Measurements from ENCODE around the gene LENG9.

Gene LENG9

DNA sequence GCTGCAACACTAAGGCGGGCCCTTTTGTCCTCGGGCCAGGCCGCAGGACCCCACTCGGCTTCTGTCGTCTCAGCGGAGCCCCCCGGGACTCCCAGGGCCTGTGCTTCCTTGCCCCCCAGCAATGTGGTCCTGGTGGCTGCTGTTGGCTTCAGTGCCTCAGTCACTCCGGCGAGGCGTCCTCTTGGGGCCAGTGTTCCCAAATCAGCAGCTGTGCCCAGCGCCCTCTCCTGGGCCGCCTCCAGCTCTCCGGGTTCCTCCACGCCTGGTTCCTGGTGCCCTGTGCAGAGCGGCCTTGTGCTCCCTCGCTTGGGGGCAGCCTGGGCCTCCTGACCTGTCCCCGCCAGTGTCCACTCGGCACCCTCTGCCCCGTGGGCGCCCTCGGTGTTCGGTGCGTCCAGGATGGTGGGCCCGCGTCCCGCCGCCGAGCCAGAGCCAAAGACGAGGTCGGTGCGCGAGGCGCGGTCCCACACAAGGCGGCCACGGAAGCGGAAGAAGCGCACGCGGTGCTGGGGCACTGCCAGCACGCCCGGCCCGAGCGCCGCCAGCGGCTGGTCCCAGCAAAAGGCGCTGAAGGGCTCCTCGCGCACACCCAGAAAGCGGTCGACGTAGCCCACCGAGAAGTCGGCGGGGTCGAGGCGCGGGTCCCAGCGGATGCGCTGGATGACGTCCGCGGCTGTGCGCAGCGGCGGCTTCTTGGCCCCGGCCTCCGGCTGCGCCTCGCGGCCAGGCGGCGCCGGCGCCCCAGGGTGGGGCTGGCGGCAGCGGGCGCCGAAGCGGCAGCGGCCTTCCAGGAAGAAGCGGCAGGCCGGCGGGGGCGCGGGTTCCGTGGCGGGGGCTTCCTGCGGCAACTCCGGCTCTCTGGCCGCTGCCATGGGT is 685 bp downstream of the LENG9 start:
- TF ChIP-seq, protein P1, sequence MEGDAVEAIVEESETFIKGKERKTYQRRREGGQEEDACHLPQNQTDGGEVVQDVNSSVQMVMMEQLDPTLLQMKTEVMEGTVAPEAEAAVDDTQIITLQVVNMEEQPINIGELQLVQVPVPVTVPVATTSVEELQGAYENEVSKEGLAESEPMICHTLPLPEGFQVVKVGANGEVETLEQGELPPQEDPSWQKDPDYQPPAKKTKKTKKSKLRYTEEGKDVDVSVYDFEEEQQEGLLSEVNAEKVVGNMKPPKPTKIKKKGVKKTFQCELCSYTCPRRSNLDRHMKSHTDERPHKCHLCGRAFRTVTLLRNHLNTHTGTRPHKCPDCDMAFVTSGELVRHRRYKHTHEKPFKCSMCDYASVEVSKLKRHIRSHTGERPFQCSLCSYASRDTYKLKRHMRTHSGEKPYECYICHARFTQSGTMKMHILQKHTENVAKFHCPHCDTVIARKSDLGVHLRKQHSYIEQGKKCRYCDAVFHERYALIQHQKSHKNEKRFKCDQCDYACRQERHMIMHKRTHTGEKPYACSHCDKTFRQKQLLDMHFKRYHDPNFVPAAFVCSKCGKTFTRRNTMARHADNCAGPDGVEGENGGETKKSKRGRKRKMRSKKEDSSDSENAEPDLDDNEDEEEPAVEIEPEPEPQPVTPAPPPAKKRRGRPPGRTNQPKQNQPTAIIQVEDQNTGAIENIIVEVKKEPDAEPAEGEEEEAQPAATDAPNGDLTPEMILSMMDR (conservative IDR thresholded peaks at IDR 0.05) = peak; percentile 50
- H3K27ac ChIP-seq = peak overlapping the region; percentile 96

- peak overlapping the region; percentile 96 for H3K27ac ChIP-seq
- TF ChIP-seq, protein P1 (conservative IDR thresholded peaks at IDR 0.05) = no peak
These were observed 1.4 kb downstream of the LENG9 start for GRCh38 chr19:54462047-54462654.

GRCh38 chr19:54461613-54462012 is 2.0 kb downstream of the LENG9 start:
- H3K27ac ChIP-seq = peak overlapping the region; percentile 96; the same call in 1 of the 2 replicates
- TF ChIP-seq, protein P1 (conservative IDR thresholded peaks at IDR 0.05) = no peak

GRCh38 chr19:54461210-54461609 is 2.4 kb downstream of the LENG9 start:
- TF ChIP-seq, protein P1 (conservative IDR thresholded peaks at IDR 0.05) = no peak
- peak overlapping the region; percentile 96; the same call in 1 of the 2 replicates for H3K27ac ChIP-seq

DNA sequence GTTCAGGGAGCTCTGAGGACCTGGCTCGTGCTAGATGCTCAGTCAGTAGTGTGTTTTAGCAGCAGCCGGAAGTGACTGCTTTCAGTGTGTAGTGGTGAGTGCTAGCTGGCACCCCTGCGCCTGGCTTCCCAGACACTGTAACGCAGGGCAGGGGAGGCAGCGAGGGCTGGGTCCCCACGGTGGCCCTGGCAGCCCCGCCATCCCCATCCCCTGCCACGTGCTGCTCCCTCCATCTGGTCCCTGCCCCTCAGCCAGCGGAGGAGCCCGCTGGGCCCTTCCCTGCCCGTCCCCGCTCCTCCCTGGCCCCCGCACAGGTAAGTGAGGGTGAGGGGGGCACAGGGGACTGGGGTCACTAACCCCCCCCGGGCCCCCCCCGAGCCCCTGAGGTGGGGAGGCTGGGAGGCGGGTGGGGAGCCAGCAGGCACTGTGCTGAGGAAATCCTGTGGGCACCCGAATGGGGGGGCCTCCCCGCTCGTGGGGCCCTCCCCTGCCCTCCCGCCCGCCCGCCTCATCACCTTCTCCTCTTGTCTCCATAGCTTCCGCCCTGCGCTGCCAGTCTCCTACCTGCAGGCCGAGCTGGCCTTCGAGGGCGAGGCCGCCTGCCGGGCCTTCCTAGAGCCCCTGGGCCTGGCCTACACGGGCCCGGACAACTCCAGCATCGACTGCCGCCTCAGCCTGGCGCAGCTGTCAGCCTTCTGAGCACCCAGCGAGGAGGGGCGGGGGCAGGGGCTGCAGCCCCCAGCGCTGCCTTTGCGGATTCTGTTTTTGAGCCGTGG is 3.2 kb downstream of the LENG9 start:
- TF ChIP-seq, protein P1 (conservative IDR thresholded peaks at IDR 0.05) = no peak

GRCh38 chr19:54459282-54460229 is 4.0 kb downstream of the LENG9 start:
- TF ChIP-seq, protein P1 (conservative IDR thresholded peaks at IDR 0.05) = no peak
- 0 out of 2 replicates have a peak overlapping the region, but pooled peaks have one; percentile 5 for H3K27ac ChIP-seq

More for the DNA sequence above, 3.2 kb downstream of the LENG9 start:
- 0 out of 2 replicates have a peak overlapping the region, but pooled peaks have one; percentile 96 for H3K27ac ChIP-seq

Data from VCaP (cell line).